ENCODE data around the gene DMD. TPM values are rescaled to one million over a fixed set of nuclear protein-coding genes. Genes with fewer than 3 reads are reported as not detected.

Gene DMD
- polyA plus RNA-seq, 3 donors = 0.23 TPM; not detected in 2

DNA sequence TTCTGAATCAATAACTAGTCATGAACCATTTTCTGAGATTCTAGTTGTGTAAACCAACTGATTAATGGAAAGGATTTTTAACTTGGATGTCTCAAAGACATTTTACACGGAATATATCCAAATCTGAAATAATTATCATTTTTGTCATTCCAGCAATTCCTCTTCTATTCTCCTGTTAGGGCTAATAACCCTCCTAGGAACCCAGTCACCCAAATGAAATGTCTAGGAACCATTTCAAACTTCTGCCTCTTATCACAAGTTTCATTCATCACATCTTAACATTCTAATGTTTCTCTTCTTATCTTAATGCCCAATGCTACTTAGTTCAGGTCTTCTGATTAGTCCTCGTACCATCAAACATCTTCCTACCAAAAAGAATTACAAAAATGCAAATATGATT is 639.8 kb downstream of the DMD start:
- Histone ChIP-seq H3K27me3 (ENCODE audit: control insufficient read depth in 2 of 2, insufficient read depth in 2 of 2, low read length in 2 of 2) (no peaks in the 10 kb centered on the region), H3K4me3 (replicated peaks in 1 of 3; ENCODE audit: low read depth in 2 of 3, low read length in 3 of 3) (no peak overlapping the region), H4K20me1 (ENCODE audit: insufficient read depth, low read length) (no peaks in the 10 kb centered on the region), H3K79me2 (ENCODE audit: insufficient read depth, low read length) (no peaks in the 10 kb centered on the region), H3K36me3 (replicated peaks in 1 of 2; ENCODE audit: control insufficient read depth in 1 of 2, insufficient read depth in 2 of 2, low read length in 2 of 2) (no peaks in the 10 kb centered on the region), H3K4me1 (ENCODE audit: control insufficient read depth in 1 of 2, insufficient read depth in 2 of 2, low read length in 2 of 2) (no peaks in the 10 kb centered on the region), H3K4me2 (replicated peaks; ENCODE audit: extremely low read depth, low read length, poor library complexity, severe bottlenecking) (no peak overlapping the region), H2AFZ (ENCODE audit: insufficient read depth, low read depth, low read length, poor library complexity, severe bottlenecking) (no peak overlapping the region), H3K27ac (ENCODE audit: low read depth in 1 of 2, low read length in 2 of 2) (no peak overlapping the region), H3K9ac (ENCODE audit: insufficient read depth, low read length, poor library complexity, severe bottlenecking) (no peak overlapping the region), H3K9me3 (replicated peaks in 1 of 2; ENCODE audit: control insufficient read depth in 1 of 2, insufficient read depth in 1 of 2, low read length in 2 of 2) (no peaks in the 10 kb centered on the region)
- Mint-ChIP-seq H3K27ac (no peak overlapping the region), H3K36me3 (no peaks in the 10 kb centered on the region), H3K4me3 (no peak overlapping the region), H3K9me3 (no peaks in the 10 kb centered on the region), H3K27me3 (ENCODE audit: low read depth in 3 of 3) (no peaks in the 10 kb centered on the region), H3K4me1 (no peaks in the 10 kb centered on the region)
- TF ChIP-seq, protein P1, sequence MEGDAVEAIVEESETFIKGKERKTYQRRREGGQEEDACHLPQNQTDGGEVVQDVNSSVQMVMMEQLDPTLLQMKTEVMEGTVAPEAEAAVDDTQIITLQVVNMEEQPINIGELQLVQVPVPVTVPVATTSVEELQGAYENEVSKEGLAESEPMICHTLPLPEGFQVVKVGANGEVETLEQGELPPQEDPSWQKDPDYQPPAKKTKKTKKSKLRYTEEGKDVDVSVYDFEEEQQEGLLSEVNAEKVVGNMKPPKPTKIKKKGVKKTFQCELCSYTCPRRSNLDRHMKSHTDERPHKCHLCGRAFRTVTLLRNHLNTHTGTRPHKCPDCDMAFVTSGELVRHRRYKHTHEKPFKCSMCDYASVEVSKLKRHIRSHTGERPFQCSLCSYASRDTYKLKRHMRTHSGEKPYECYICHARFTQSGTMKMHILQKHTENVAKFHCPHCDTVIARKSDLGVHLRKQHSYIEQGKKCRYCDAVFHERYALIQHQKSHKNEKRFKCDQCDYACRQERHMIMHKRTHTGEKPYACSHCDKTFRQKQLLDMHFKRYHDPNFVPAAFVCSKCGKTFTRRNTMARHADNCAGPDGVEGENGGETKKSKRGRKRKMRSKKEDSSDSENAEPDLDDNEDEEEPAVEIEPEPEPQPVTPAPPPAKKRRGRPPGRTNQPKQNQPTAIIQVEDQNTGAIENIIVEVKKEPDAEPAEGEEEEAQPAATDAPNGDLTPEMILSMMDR (IDR thresholded peaks at IDR 0.05) = no peak
- no peak for DNase-seq
- WGBS (ENCODE audit: insufficient coverage) = no CpG with 5 or more reads among the region's 2 CpGs
- intact Hi-C loops (cut with micrococcal nuclease) = no loop called here

DNA sequence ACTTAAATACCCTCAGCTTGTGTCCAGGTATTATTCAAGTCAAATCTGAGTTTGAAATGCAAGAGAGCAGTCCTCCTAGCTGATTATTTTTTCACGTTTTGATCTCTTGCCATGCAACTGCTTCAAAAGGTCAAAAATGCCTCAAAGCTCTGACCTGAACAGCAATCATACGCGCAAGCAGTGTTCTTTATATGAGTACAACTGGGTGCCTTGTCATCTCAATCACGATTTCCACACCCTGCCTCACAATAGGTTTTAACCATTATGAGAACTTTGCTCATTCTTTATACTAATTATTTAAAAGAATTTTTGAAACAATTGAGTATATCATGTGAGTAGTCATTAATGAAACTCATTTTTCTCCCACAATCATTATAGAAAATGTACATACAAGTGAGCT is 649.1 kb downstream of the DMD start:
- no peak overlapping the region for H3K4me3 Mint-ChIP-seq
- no peak overlapping the region for H3K4me2 ChIP-seq (replicated peaks; ENCODE audit: extremely low read depth, low read length, poor library complexity, severe bottlenecking)
- H3K9ac ChIP-seq (ENCODE audit: insufficient read depth, low read length, poor library complexity, severe bottlenecking) = no peak overlapping the region
- no peak overlapping the region for H3K27ac Mint-ChIP-seq
- no peak overlapping the region for H2AFZ ChIP-seq (ENCODE audit: insufficient read depth, low read depth, low read length, poor library complexity, severe bottlenecking)
- H4K20me1 ChIP-seq (ENCODE audit: insufficient read depth, low read length) = no peaks in the 10 kb centered on the region
- no peak overlapping the region for H3K27ac ChIP-seq (ENCODE audit: low read depth in 1 of 2, low read length in 2 of 2)
- no peaks in the 10 kb centered on the region for H3K27me3 ChIP-seq (ENCODE audit: control insufficient read depth in 2 of 2, insufficient read depth in 2 of 2, low read length in 2 of 2)
- H3K9me3 Mint-ChIP-seq = peaks cover 0 to 2% (median 0%) of the 10 kb centered on the region in 7 donors
- no peaks in the 10 kb centered on the region for H3K9me3 ChIP-seq (replicated peaks in 1 of 2; ENCODE audit: control insufficient read depth in 1 of 2, insufficient read depth in 1 of 2, low read length in 2 of 2)
- no peak overlapping the region for H3K4me3 ChIP-seq (replicated peaks in 1 of 3; ENCODE audit: low read depth in 2 of 3, low read length in 3 of 3)
- no peak for DNase-seq
- no peaks in the 10 kb centered on the region for H3K4me1 ChIP-seq (ENCODE audit: control insufficient read depth in 1 of 2, insufficient read depth in 2 of 2, low read length in 2 of 2)
- H3K27me3 Mint-ChIP-seq (ENCODE audit: low read depth in 3 of 3) = no peaks in the 10 kb centered on the region
- H3K36me3 ChIP-seq (replicated peaks in 1 of 2; ENCODE audit: control insufficient read depth in 1 of 2, insufficient read depth in 2 of 2, low read length in 2 of 2) = no peaks in the 10 kb centered on the region
- H3K36me3 Mint-ChIP-seq = no peaks in the 10 kb centered on the region
- no peaks in the 10 kb centered on the region for H3K4me1 Mint-ChIP-seq
- WGBS (ENCODE audit: insufficient coverage) = no CpG with 5 or more reads among the region's 4 CpGs
- H3K79me2 ChIP-seq (ENCODE audit: insufficient read depth, low read length) = no peaks in the 10 kb centered on the region
- TF ChIP-seq, protein P1 (IDR thresholded peaks at IDR 0.05) = no peak
- intact Hi-C loops (cut with micrococcal nuclease) = no loop called here

All from CD14-positive monocyte (primary cell).